HepG2 (cell line): ENCODE measurements around the gene DUS2. TPM values are rescaled to one million over a fixed set of nuclear protein-coding genes. Genes with fewer than 3 reads are reported as not detected.

Experiments
- AFF4 ChIP-seq: sonication (generic); formaldehyde crosslinking; IDR thresholded peaks from 2 replicates; pipeline ENCODE4 v1.4.0; 2020; ENCODE audit warnings: missing genetic modification reagents
- EP300 ChIP-seq, 3 experiments: sonication (generic) in 1 of 3; formaldehyde crosslinking in 1 of 3; IDR thresholded peaks; 2 replicates each; pipeline versions ENCODE4 v1.5.1 to v1.6.1; 2011 to 2020; ENCODE audit warnings: low read depth in 2 of 3, low read length in 2 of 3, borderline replicate concordance in 1 of 3, improper control_type of control experiment in 1 of 3, mild to moderate bottlenecking in 1 of 3, missing genetic modification reagents in 1 of 3, moderate library complexity in 1 of 3
- PRDM10 ChIP-seq: sonication (generic); formaldehyde crosslinking; IDR thresholded peaks from 2 replicates; pipeline ENCODE4 v1.4.0; 2020; ENCODE audit warnings: low read depth, missing genetic modification reagents
- SSRP1 ChIP-seq: IDR thresholded peaks from 2 replicates; pipeline ENCODE4 v1.6.1; 2016; ENCODE audit warnings: control low read depth
- STAG1 ChIP-seq: sonication (generic); formaldehyde crosslinking; IDR thresholded peaks from 2 replicates; pipeline ENCODE4 v1.4.0; 2020; ENCODE audit warnings: missing genetic modification reagents
- ZC3H4 ChIP-seq: sonication (generic); formaldehyde crosslinking; IDR thresholded peaks from 2 replicates; pipeline ENCODE4 v1.4.0; 2020; ENCODE audit warnings: missing genetic modification reagents, borderline replicate concordance
- ZNF501 ChIP-seq: sonication (generic); formaldehyde crosslinking; IDR thresholded peaks from 2 replicates; pipeline ENCODE4 v1.5.1; 2020; ENCODE audit warnings: mild to moderate bottlenecking, moderate library complexity, missing genetic modification reagents
- ZNF616 ChIP-seq: sonication (generic); formaldehyde crosslinking; IDR thresholded peaks from 2 replicates; pipeline ENCODE4 v1.5.0; 2020; ENCODE audit warnings: low read depth, mild to moderate bottlenecking, missing genetic modification reagents
- ZNF784 ChIP-seq: sonication (generic); formaldehyde crosslinking; IDR thresholded peaks from 2 replicates; pipeline ENCODE4 v1.5.1; 2020; ENCODE audit warnings: missing genetic modification reagents, mild to moderate bottlenecking, borderline replicate concordance
- polyA plus RNA-seq, 8 experiments: library from polyadenylated mRNA; depleted of rRNA in 3 of 8; stranded (reverse) in 7 of 8; unstranded in 1 of 8; fragments of >200 nt; fragmentation: Illumina TruSeq in 4 of 8; extraction: Trizol in 4 of 8; gene quantifications; 2 replicates each; pipeline versions ENCODE4 v1.2.1 to v1.2.3, GENCODE V29; 2011 to 2016; ENCODE audit warnings: low read depth in 4 of 8, missing spikeins in 1 of 8, mixed read lengths in 1 of 8; ENCODE audit not compliant: insufficient read depth in 1 of 8
- total RNA-seq, 5 experiments: library from RNA; depleted of rRNA; stranded (reverse); fragments of >200 nt; fragmentation: Illumina TruSeq; extraction: Trizol; gene quantifications; 2 replicates each; pipeline ENCODE4 v1.2.3, GENCODE V29; 2016; ENCODE audit warnings: low read depth in 1 of 5

DUS2 gene
- total and polyA plus RNA-seq, 2 of the 13 experiments (the other 11 are each of a cell fraction or from before 2014, with no cell fraction given), result 17.8 to 25.1 TPM

GRCh38 chr16:68083861-68084503, 60.9 kb downstream of the DUS2 start (continued):
- 0 out of 2 replicates have a peak, but pooled peaks have one; percentile 15 for TF ChIP-seq ZC3H4 (CRISPR knock-in tag)
- TF ChIP-seq SSRP1 (CRISPR knock-in tag), result no peak
- no peak for TF ChIP-seq ZNF501 (CRISPR knock-in tag)
- TF ChIP-seq ZNF616 (CRISPR knock-in tag), result 0 out of 2 replicates have a peak, but pooled peaks have one; percentile 3
- TF ChIP-seq ZNF784 (CRISPR knock-in tag), result 0 out of 2 replicates have a peak, but pooled peaks have one; percentile 5
- TF ChIP-seq STAG1 (CRISPR knock-in tag), result no peak
- 0 out of 4 replicates have a peak, but pooled peaks of 1 of the 2 experiments have one; percentile 11 for TF ChIP-seq EP300 (IDR thresholded peaks at IDR 0.05; ENCODE audit: low read depth in 2 of 2, low read length in 2 of 2)
- TF ChIP-seq EP300 (CRISPR knock-in tag; IDR thresholded peaks at IDR 0.05; ENCODE audit: borderline replicate concordance), result no peak
- TF ChIP-seq PRDM10 (CRISPR knock-in tag), result peak; percentile 5; the same call in 1 of the 2 replicates
- no peak for TF ChIP-seq AFF4 (CRISPR knock-in tag)
